Stimulated activated CD8-positive, alpha-beta memory T cell treated with anti-CD3 and anti-CD28 coated beads, Interleukin-12 subunit alpha, Interleukin-12 subunit beta, amount 100 ng/mL, for 1 hour (primary cell): ENCODE measurements around the gene RPS17.
"Not testable (repeated sequence)": the region's sequence is repeated elsewhere in the genome, so short reads cannot be mapped to it uniquely, and the experiment has no call there.

ENCODE experiments used
- DNase-seq: peaks from one replicate; pipeline ENCODE4 v3.0.0-alpha.2; 2020; ENCODE audit warnings: low read depth

Gene RPS17

GRCh38 chr15:82507693-82508092 is 32.6 kb downstream of the RPS17 start:
- DNase-seq: not testable (repeated sequence)

GRCh38 chr15:82507087-82507486 is 33.2 kb downstream of the RPS17 start:
- DNase-seq: not testable (repeated sequence)

GRCh38 chr15:82505842-82506241 is 34.4 kb downstream of the RPS17 start:
- not testable (repeated sequence) for DNase-seq

GRCh38 chr15:82504074-82504473 is 36.2 kb downstream of the RPS17 start:
- DNase-seq: not testable (repeated sequence)

GRCh38 chr15:82502700-82503339 is 37.4 kb downstream of the RPS17 start:
- DNase-seq: not testable (repeated sequence)

GRCh38 chr15:82500772-82501171 is 39.5 kb downstream of the RPS17 start:
- DNase-seq: not testable (repeated sequence)

- not testable (repeated sequence) for DNase-seq
Observed at GRCh38 chr15:82497978-82498377, 42.3 kb downstream of the RPS17 start.

GRCh38 chr15:82488250-82488649 is 52.0 kb downstream of the RPS17 start:
- DNase-seq: not testable (repeated sequence)

GRCh38 chr15:82487045-82487444 is 53.2 kb downstream of the RPS17 start:
- not testable (repeated sequence) for DNase-seq
